Fibroblast of upper back skin (primary cell): ENCODE data around the gene MCF2L.
"Not testable (repeated sequence)": the region's sequence is repeated elsewhere in the genome, so short reads cannot be mapped to it uniquely, and the experiment has no call there.

Experiments
- DNase-seq: peaks from one replicate; pipeline ENCODE4 v3.0.0-alpha.2; 2013

Gene MCF2L

GRCh38 chr13:113072376-113072775 lies 103.4 kb downstream of the MCF2L start:
- no peak for DNase-seq

GRCh38 chr13:113073942-113074341 lies 104.9 kb downstream of the MCF2L start:
- no peak for DNase-seq

- DNase-seq, result no peak
These were observed 105.4 kb downstream of the MCF2L start for GRCh38 chr13:113074401-113074800.

- no peak for DNase-seq
These were observed 105.9 kb downstream of the MCF2L start for GRCh38 chr13:113074876-113075275.

GRCh38 chr13:113075711-113076110 lies 106.7 kb downstream of the MCF2L start:
- DNase-seq, result no peak

- DNase-seq, result no peak
These were observed 107.8 kb downstream of the MCF2L start for GRCh38 chr13:113076681-113077401.

- no peak for DNase-seq
These were observed 108.5 kb downstream of the MCF2L start for GRCh38 chr13:113077566-113077952.

GRCh38 chr13:113077953-113078901 lies 109.2 kb downstream of the MCF2L start:
- no peak for DNase-seq

- DNase-seq, result no peak
These were observed 110.1 kb downstream of the MCF2L start for GRCh38 chr13:113078902-113079780.

GRCh38 chr13:113079781-113080080 lies 110.7 kb downstream of the MCF2L start:
- not testable (repeated sequence) for DNase-seq

GRCh38 chr13:113080361-113080831 lies 111.4 kb downstream of the MCF2L start:
- no peak for DNase-seq

GRCh38 chr13:113080901-113081521 lies 112.0 kb downstream of the MCF2L start:
- no peak for DNase-seq

- no peak for DNase-seq
These were observed 113.4 kb downstream of the MCF2L start for GRCh38 chr13:113082198-113083021.

GRCh38 chr13:113083022-113083373 lies 114.0 kb downstream of the MCF2L start:
- no peak for DNase-seq

GRCh38 chr13:113083402-113084061 lies 114.5 kb downstream of the MCF2L start:
- DNase-seq, result no peak

- DNase-seq, result no peak
These were observed 115.3 kb downstream of the MCF2L start for GRCh38 chr13:113084094-113084942.

- no peak for DNase-seq
These were observed 116.0 kb downstream of the MCF2L start for GRCh38 chr13:113084943-113085540.

- no peak for DNase-seq
These were observed 117.2 kb downstream of the MCF2L start for GRCh38 chr13:113086031-113086750.
